Sigmoid colon (tissue), 7 donors: ENCODE measurements around the gene SIPA1. TPM values are rescaled to one million over a fixed set of nuclear protein-coding genes. Genes with fewer than 3 reads are reported as not detected.

Experiments used
- DNase-seq: peaks from one replicate; pipeline ENCODE4 v3.0.0-alpha.2; 2019
- H3K27ac ChIP-seq, 4 donors: fragments of 200-600 bp; sonication (generic); one replicate each; pipeline ENCODE4 v1.5.1; 2016 to 2019; ENCODE audit warnings: mild to moderate bottlenecking in 1 of 4
- H3K27me3 ChIP-seq, 3 donors: fragments of 200-600 bp; sonication (generic); one replicate each; pipeline ENCODE4 v1.5.1; 2019; ENCODE audit warnings: mild to moderate bottlenecking in 1 of 3
- H3K36me3 ChIP-seq, 4 donors: fragments of 200-600 bp; sonication (generic); one replicate each; pipeline ENCODE4 v1.5.1; 2016 to 2019
- H3K4me1 ChIP-seq, 4 donors: fragments of 200-600 bp; sonication (generic); one replicate each; pipeline ENCODE4 v1.5.1; 2017 to 2019
- H3K4me3 ChIP-seq, 4 donors: fragments of 200-600 bp; sonication (generic); one replicate each; pipeline ENCODE4 v1.5.1; 2017 to 2019; ENCODE audit warnings: mild to moderate bottlenecking in 2 of 4, moderate library complexity in 1 of 4
- H3K9me3 ChIP-seq, 4 donors: fragments of 200-600 bp in 3 of 4; sonication (generic) in 3 of 4; one replicate each; pipeline versions ENCODE4 v1.5.1 to v1.6.1; 2013 to 2019
- EP300 ChIP-seq, 4 donors: sonication (generic); formaldehyde crosslinking; IDR thresholded peaks; one replicate each; pipeline ENCODE4 v1.6.1; 2017; ENCODE audit warnings: antibody characterized with exemption in 4 of 4
- POLR2A ChIP-seq, 2 donors: fragments of 450-650 bp; IDR thresholded peaks; one replicate each; pipeline ENCODE4 v1.6.1; 2016; ENCODE audit warnings: antibody characterized with exemption in 2 of 2, mild to moderate bottlenecking in 2 of 2, moderate library complexity in 2 of 2
- POLR2AphosphoS5 ChIP-seq, 4 donors: sonication (generic); formaldehyde crosslinking; IDR thresholded peaks; one replicate each; pipeline ENCODE4 v1.6.1; 2017; ENCODE audit warnings: antibody characterized with exemption in 4 of 4
- WGBS, 2 donors: extraction: QIAGEN DNeasy Blood & Tissue Kit; methylation state at CpG; one replicate each; pipeline ENCODE4 v1.1.7; 2013; 5-methylcytosine and 5-hydroxymethylcytosine counted together
- intact Hi-C: fragments of 100-400 bp; cut with DNase I; formaldehyde crosslinking; loops from one replicate; pipeline ENCODE4 v1.15.1; 2023
- polyA plus RNA-seq, 3 donors: library from polyadenylated mRNA; stranded (reverse); fragments of 200-250 nt; gene quantifications; one replicate each; pipeline ENCODE4 v1.2.3, GENCODE V29; 2013
- total RNA-seq, 4 donors: library from RNA; depleted of rRNA; stranded (reverse); fragments of >200 nt; gene quantifications; one replicate each; pipeline ENCODE4 v1.1.0, GENCODE V29; 2016
- TF ChIP-seq, protein P1 (sequence below), 4 experiments: fragments of 450-650 bp in 3 of 4; fragments of 200-600 bp in 1 of 4; IDR thresholded peaks; one replicate each; pipeline ENCODE4 v1.5.1; 2016 to 2019; ENCODE audit warnings: antibody characterized with exemption in 4 of 4, mild to moderate bottlenecking in 3 of 4, moderate library complexity in 2 of 4
- donor health status: healthy with polysubstance abuse.
- donor health status: Bipolar disorder and iron deficiency.
- donor health status: healthy.

Gene SIPA1
- total and polyA plus RNA-seq, 7 donors = 19.9 to 53.6 (median 30.7) TPM

DNA sequence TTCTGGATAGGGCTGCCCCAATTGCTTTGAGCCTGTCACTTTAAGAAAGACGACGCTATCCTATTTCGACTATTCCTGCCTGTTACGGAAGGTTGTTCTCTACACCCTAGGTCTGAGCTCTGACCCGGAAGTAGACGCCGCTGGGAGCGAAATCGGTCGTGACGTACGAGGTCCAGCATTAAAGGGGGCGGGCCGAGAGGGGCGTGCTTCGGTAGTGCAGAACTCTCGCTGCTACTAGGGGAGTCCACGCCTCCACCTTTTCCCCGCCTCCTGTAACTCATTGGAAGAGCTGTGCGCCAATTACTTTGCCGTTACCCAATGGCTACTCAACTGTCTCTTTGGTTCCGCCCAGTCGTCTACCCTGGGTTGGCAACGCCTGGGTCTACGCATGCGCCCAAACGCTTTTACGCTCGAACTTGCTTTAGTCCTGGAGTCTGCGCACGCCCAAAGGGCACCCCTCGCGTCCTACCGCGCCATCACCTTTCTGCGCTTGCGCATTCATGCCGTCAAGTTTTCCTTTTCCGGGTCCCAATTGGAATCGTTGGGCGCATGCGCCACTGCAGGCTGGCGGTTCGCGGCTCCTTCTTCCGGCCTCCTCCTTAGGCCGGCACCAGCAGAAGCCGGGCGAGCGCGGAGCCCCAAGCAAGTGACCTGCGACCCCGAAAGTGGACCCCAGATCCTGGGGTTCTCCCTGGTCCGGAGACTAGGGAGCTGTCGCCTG is 22.5 kb upstream of the SIPA1 start, which contains the start of gene PCNX3:
TSS of gene PCNX3 (plus strand) at position 548 of the 721 bp plus-strand sequence. CDS start 536 bp downstream, outside the sequence.
- Histone ChIP-seq H3K27ac (peak within 1 kb of the TSS; percentile 89 to 95 (median 92)), H3K4me3 (peak within 1 kb of the TSS; percentile 74 to 98 (median 88)), H3K27me3 (no peaks in the 10 kb centered on the region), H3K36me3 (peaks cover 28 to 44% (median 31%) of the 10 kb centered on the region in 4 donors), H3K9me3 (no peaks in the 10 kb centered on the region), H3K4me1 (peaks cover 0 to 58% (median 47%) of the 10 kb centered on the region in 4 donors)
- 0% methylated on average over 55 of the region's 55 CpGs for WGBS, 2 donors
- intact Hi-C loops = loop anchor here (2.0 to 10.0 kb wide), 3 partner anchors 37 to 501 kb away; partner anchors contain the start of genes FAM89B, TM7SF2 and ZNHIT2
- peak; percentile 100 for DNase-seq
- TF ChIP-seq POLR2AphosphoS5 (IDR thresholded peaks at IDR 0.05) = peak; percentile 79 to 88 (median 82)
- TF ChIP-seq POLR2A (IDR thresholded peaks at IDR 0.05) = peak; percentile 52 to 65
- TF ChIP-seq, protein P1, sequence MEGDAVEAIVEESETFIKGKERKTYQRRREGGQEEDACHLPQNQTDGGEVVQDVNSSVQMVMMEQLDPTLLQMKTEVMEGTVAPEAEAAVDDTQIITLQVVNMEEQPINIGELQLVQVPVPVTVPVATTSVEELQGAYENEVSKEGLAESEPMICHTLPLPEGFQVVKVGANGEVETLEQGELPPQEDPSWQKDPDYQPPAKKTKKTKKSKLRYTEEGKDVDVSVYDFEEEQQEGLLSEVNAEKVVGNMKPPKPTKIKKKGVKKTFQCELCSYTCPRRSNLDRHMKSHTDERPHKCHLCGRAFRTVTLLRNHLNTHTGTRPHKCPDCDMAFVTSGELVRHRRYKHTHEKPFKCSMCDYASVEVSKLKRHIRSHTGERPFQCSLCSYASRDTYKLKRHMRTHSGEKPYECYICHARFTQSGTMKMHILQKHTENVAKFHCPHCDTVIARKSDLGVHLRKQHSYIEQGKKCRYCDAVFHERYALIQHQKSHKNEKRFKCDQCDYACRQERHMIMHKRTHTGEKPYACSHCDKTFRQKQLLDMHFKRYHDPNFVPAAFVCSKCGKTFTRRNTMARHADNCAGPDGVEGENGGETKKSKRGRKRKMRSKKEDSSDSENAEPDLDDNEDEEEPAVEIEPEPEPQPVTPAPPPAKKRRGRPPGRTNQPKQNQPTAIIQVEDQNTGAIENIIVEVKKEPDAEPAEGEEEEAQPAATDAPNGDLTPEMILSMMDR (IDR thresholded peaks at IDR 0.05) = no peak
- TF ChIP-seq EP300 (IDR thresholded peaks at IDR 0.05) = peak in 1 of 4 donors; percentile 67

DNA sequence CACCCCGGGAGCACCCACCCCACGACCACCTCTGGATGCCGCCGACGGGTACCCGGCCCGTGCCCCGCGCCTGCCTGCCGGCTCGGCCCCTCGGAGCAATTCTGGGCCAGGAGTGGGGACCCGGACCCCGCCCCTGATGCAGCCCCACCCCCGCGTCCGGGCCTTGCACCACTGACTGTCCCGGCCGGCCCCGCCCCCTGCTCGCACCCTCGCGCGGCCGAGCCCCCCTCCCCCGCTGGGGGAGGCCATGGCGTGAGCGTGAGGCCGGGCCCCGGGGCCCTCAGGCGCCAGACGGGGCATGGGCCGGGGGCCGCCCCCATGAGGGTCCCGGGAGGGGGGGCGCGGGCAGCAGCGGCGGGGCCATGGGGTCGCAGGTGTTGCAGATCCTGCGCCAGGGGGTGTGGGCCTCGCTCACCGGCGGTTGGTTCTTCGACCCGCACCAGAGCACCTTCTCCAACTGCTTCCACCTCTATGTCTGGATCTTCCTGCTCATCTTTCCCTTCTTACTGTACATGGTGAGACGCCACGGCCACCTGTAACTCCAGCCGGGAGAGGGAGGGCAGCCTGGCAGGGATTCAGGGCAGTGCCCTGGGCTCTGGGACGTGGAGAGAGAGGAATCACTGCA is 21.8 kb upstream of the SIPA1 start:
- intact Hi-C loops = loop anchor here (2.0 to 10.0 kb wide), 3 partner anchors 37 to 501 kb away; partner anchors contain the start of genes FAM89B, TM7SF2 and ZNHIT2
- no peaks in the 10 kb centered on the region for H3K9me3 ChIP-seq
- no peak for DNase-seq
- H3K4me1 ChIP-seq = peaks cover 0 to 51% (median 42%) of the 10 kb centered on the region in 4 donors
- H3K27ac ChIP-seq = peak overlapping the region; percentile 89 to 95 (median 92)
- peaks cover 30 to 44% (median 37%) of the 10 kb centered on the region in 4 donors for H3K36me3 ChIP-seq
- peak overlapping the region; percentile 74 to 98 (median 88) for H3K4me3 ChIP-seq
- TF ChIP-seq POLR2AphosphoS5 (IDR thresholded peaks at IDR 0.05) = no peak
- H3K27me3 ChIP-seq = no peaks in the 10 kb centered on the region
- WGBS, 2 donors = 1 to 2% methylated on average over 50 of the region's 50 CpGs

GRCh38 chr11:65616575-65617001 is 21.3 kb upstream of the SIPA1 start:
- Histone ChIP-seq H3K9me3 (no peaks in the 10 kb centered on the region), H3K27me3 (no peaks in the 10 kb centered on the region), H3K4me1 (peaks cover 0 to 46% (median 38%) of the 10 kb centered on the region in 4 donors), H3K27ac (peak overlapping the region; percentile 89 to 95 (median 92)), H3K36me3 (peaks cover 30 to 47% (median 41%) of the 10 kb centered on the region in 4 donors), H3K4me3 (peak overlapping the region; percentile 74 to 98 (median 88))
- intact Hi-C loops = loop anchor here (10.0 kb wide), 1 partner anchor 502 kb away; the partner anchor contains the start of genes TM7SF2 and ZNHIT2
- WGBS, 2 donors = 36 to 61% methylated on average over 10 of the region's 10 CpGs
- TF ChIP-seq, protein P1 (IDR thresholded peaks at IDR 0.05) = no peak
- TF ChIP-seq POLR2A (IDR thresholded peaks at IDR 0.05) (no peak), EP300 (IDR thresholded peaks at IDR 0.05) (no peak), POLR2AphosphoS5 (IDR thresholded peaks at IDR 0.05) (no peak)
- DNase-seq = no peak

DNA sequence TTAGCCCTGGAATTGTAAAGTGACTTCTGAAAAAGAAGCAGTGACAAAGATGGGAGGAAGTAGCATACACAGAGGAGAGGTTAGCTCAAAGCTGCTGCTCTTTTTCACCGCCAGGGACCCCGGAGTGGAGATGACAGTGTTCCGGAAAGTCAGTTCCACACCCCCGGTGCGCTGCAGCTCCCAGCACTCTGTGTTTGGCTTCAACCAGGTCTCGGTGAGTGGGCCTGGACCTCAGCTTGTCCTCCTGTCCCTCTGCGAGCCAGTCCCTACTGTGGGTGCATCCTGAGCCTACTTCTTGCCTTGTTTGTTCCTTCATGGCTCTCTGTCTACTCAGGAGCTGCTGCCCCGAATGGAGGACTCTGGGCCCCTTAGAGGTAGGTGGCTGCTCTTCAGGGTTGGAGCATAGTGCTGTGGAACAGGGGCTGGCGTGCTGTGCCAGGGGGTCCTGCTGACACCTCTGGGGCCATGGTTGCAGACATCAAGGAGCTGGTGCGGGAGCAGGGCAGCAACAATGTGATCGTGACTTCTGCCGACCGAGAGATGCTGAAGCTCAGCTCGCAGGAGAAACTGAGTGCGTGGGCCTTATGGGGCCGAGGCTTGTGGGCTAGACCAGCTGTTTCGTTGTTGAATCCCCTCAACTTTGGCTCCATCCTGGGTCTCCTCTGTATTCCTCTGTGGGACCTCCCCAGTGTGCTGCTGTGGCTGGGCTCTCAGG is 20.6 kb upstream of the SIPA1 start:
- Histone ChIP-seq H3K9me3 (no peaks in the 10 kb centered on the region), H3K27ac (peak overlapping the region in 1 of 4 donors; percentile 92), H3K4me3 (peak overlapping the region in 1 of 4 donors; percentile 88), H3K36me3 (peaks cover 33 to 52% (median 42%) of the 10 kb centered on the region in 4 donors), H3K4me1 (peaks cover 0 to 39% (median 30%) of the 10 kb centered on the region in 4 donors), H3K27me3 (no peaks in the 10 kb centered on the region)
- no peak for TF ChIP-seq POLR2AphosphoS5 (IDR thresholded peaks at IDR 0.05)
- TF ChIP-seq EP300 (IDR thresholded peaks at IDR 0.05) = no peak
- TF ChIP-seq, protein P1 (IDR thresholded peaks at IDR 0.05) = no peak
- no peak for TF ChIP-seq POLR2A (IDR thresholded peaks at IDR 0.05)
- DNase-seq = no peak
- WGBS, 2 donors = 91 to 92% methylated on average over 17 of the region's 17 CpGs
- intact Hi-C loops = loop anchor here (10.0 kb wide), 1 partner anchor 502 kb away; the partner anchor contains the start of genes TM7SF2 and ZNHIT2
